ENCODE results near the gene ACOT7. TPM values are rescaled to one million over a fixed set of nuclear protein-coding genes. Genes with fewer than 3 reads are reported as not detected.
"Not testable (repeated sequence)": the region's sequence is repeated elsewhere in the genome, so short reads cannot be mapped to it uniquely, and the experiment has no call there.

ACOT7 gene
- total and polyA plus RNA-seq, 5 donors = 5.9 to 9.5 (median 7.5) TPM

DNA sequence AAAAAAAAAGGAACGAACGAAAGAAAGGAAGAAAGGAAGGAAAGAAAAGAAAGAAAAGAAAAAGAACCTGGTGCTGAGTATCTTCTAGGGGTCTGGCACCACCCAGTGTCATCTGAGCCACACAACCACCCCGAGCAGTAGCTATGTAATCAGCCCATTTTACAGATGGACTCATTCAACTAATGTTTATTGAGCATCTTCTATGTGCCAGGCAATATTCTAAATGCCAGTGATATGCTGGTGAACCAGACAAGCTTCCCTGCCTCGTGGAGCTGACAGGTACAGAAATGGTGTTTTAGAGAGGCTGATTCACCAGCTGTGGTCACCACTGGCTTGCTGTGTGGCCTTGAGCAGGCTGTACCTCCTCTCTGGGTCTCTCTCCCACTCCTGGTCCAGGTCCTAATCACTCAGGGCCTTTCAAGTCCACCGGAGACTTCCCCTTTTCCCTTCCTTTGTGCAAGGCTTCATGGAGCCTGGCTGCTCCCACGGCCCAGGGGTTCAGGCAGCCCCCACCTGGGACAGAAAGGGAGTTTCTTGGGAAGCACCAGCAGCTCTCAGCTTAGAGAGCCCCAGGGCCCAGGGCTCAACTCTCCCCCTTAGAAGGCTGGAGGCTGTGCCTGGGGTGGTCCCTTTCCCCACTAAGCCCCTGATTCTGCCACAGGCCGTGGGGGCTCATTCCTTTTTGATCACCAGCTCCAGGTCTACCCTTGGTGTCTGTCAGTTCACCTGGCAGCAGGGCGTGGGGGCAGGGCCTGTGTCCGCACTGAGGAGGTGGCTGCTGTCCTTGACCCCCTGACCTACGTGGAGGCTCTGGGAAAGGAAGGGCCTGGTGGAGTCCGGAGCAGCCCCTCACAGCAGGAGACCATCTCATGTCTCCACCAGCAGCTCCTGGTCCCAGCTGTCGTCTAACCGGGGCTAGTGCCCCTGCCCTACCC lies 38.3 kb upstream of the ACOT7 start:
- H3K27ac ChIP-seq (ENCODE audit: low read length); ATAC-seq; H3K4me3 ChIP-seq (ENCODE audit: low read length); intact Hi-C loops (cut with DNase I); H3K4me1 ChIP-seq (ENCODE audit: control insufficient read depth, insufficient read depth, low read length); H3K27me3 ChIP-seq (ENCODE audit: control insufficient read depth, insufficient read depth); H3K9me3 ChIP-seq (ENCODE audit: control insufficient read depth, low read length): not testable (repeated sequence)
- 75% methylated on average over 13 of the region's 13 CpGs for WGBS
- peak in 1 of 3 donors; percentile 3 for DNase-seq

DNA sequence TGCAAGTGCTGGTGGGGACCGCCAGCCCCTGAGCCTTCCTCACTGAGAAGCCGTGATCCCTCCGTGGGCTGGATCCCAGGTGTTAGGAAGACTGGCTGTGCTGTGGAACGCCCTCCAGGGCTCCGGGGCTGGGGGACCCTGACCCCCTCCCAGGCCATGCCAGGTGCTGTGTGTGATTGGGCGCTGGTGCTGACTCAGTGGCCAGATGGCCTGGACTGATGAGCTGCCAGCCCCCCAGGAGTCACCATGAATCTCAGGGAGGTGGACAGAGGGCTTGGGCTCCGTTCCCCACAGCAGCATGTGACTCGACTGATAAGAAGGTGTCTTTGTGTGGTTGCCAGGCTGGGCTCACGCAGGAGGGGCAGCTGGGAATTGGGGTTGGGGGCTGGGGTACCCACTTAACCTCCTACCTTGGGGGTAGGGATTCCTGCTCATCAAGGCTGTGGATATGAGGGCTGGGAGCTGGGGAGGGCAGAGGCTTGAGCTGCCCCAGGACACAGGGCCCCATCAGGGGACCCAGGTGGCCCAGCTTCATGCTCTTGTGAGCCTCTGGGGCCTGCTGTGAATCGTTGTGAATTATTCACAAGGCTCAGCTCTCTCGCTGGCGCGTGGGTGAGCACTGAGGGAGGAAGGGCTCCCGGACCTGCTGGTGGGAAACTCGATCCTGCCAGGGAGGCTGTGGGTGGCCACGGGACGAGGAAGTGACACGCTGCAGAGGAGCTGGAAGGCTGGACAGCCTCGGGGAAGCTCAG lies 36.3 kb upstream of the ACOT7 start:
- H3K4me1 ChIP-seq (ENCODE audit: control insufficient read depth, insufficient read depth, low read length); DNase-seq; H3K9me3 ChIP-seq (ENCODE audit: control insufficient read depth, low read length); intact Hi-C loops (cut with DNase I); H3K4me3 ChIP-seq (ENCODE audit: low read length); H3K27me3 ChIP-seq (ENCODE audit: control insufficient read depth, insufficient read depth); H3K27ac ChIP-seq (ENCODE audit: low read length): not testable (repeated sequence)
- peak in 1 of 2 donors; percentile 9 for ATAC-seq
- WGBS = 25% methylated on average over 19 of the region's 19 CpGs

DNA sequence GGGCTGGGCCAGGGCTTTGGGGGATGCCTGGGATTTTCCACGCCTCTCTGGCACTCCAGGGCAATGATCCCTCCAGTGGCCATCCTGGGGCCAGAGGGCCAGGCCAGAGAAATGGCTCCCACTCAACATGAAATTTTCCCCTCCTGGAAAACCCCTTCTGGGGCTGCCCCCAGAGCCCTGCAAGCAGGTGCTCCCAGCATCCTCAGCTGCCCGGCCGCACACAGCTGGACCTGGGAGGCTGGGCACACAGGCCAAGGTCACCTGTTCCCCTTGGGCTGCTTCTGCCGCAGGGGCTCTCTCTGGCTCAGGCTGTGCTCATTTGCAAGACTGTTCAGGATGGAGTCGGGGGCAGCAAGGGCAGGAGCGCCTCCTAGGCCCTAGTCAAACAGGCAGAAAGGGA lies 34.9 kb upstream of the ACOT7 start:
- 80% methylated on average over 6 of the region's 6 CpGs for WGBS
- intact Hi-C loops (cut with DNase I); H3K9me3 ChIP-seq (ENCODE audit: control insufficient read depth, low read length); DNase-seq; H3K27ac ChIP-seq (ENCODE audit: low read length); H3K4me1 ChIP-seq (ENCODE audit: control insufficient read depth, insufficient read depth, low read length); ATAC-seq; H3K4me3 ChIP-seq (ENCODE audit: low read length); H3K27me3 ChIP-seq (ENCODE audit: control insufficient read depth, insufficient read depth): not testable (repeated sequence)

DNA sequence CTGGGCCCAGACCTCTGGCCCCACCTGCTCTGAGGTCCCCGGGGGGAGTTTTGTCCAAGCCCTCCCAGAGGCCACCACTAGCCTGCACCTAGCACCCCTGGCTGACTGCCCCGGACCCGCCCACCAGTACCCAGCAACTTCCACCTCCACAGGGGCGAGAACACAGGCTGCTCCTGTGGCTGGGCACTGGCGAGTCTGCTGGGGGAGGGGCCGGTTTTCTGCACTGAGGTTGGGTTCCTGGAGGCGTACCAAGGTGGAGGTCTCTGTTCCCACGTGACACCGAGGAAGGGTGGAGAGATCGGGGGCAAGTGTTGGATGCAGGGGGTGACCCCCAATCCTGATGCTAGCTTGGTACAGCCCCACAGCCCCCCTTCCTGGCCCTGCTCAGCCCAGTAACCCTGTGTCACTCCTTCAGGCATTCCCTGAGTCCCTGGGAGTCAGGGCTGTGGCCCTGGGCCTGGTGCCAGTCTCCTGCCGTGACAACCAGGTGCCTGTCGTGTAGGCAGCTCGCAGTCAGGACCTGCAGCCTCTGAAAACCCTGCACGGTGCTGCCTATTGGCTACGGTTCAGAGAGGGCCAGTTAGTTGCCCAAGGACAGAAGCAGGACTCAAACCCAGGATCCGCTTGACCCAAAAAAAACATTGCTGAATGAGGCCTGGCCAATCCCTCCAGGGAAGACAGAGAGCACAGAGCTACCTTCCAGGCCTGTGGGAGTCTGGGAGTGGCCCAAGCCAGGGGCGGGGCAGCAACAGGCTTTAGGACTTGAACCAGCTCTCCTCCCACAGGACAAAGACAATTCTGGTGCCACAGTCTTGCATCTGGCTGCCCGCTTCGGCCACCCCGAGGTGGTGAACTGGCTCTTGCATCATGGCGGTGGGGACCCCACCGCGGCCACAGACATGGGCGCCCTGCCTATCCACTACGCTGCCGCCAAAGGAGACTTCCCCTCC lies 34.1 kb upstream of the ACOT7 start:
- no peaks in the 10 kb centered on the region for H3K27me3 ChIP-seq (ENCODE audit: control insufficient read depth, insufficient read depth)
- 86% methylated on average over 26 of the region's 26 CpGs for WGBS
- intact Hi-C loops (cut with DNase I) = no loop called here

DNA sequence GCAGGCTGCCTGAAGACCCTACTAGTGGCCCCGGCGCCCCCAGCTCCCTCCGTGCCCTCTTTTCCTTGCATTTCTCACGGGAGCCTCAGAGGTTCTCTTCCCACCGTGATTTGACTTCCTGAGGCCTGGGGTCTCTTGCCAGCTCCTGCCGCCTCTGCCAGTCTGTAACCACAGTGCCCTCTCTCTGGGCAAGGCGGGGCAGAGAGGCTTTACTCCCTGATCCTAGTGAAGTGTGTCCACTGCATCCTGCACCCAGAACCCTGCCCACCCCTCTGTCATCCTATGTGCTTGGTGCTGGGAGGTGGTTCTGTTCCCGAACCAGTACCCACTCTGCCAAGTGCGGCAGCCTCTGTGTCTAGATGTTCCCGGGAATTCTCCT lies 33.4 kb upstream of the ACOT7 start:
- Histone ChIP-seq H3K27ac (ENCODE audit: low read length) (no peak overlapping the region), H3K4me3 (ENCODE audit: low read length) (no peak overlapping the region), H3K4me1 (ENCODE audit: control insufficient read depth, insufficient read depth, low read length) (no peaks in the 10 kb centered on the region), H3K9me3 (ENCODE audit: control insufficient read depth, low read length) (no peaks in the 10 kb centered on the region), H3K27me3 (ENCODE audit: control insufficient read depth, insufficient read depth) (no peaks in the 10 kb centered on the region)
- 80% methylated on average over 10 of the region's 10 CpGs for WGBS
- intact Hi-C loops (cut with DNase I) = no loop called here
- no peak for ATAC-seq
- no peak for DNase-seq

More for the DNA sequence above, 34.1 kb upstream of the ACOT7 start:
- no peaks in the 10 kb centered on the region for H3K4me1 ChIP-seq (ENCODE audit: control insufficient read depth, insufficient read depth, low read length)
- no peak for DNase-seq
- no peak overlapping the region for H3K4me3 ChIP-seq (ENCODE audit: low read length)
- ATAC-seq = no peak
- no peak overlapping the region for H3K27ac ChIP-seq (ENCODE audit: low read length)
- no peaks in the 10 kb centered on the region for H3K9me3 ChIP-seq (ENCODE audit: control insufficient read depth, low read length)

DNA sequence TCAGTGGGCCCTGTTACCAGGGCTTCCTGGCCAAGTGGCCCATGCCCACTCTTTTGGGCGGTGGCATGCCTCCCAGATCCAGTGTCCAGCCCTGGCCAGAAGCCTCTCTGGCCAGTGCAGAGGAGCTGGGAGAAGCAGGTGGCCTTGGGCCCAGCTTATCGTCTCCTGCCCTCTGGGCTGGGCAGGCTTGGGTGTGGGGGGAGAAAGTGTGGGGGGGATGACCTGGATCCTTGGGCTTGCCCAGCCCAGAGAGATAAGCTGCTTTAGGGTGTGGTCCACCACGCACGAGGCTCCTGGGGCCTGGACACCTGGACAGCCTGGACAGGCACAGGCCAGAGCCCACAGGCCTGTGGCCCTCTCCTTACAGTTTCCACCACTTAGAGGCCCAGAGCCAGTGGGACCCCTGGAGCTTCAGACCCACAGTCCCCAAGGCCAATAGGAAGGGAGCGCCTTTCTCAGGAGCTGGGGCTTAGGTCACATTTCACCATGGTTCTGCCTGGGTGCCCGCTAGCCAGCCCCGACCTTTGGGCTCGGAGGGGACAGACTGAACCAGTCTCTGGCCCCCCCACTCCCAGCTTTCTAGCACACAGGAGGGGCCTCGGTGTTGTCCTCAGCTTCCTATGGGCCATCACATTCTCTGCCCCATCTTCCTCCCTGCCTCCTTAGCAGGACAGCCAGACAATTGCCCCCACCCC lies 32.9 kb upstream of the ACOT7 start:
- 85% methylated on average over 9 of the region's 9 CpGs for WGBS
- no peak for ATAC-seq
- intact Hi-C loops (cut with DNase I) = no loop called here
- Histone ChIP-seq H3K4me1 (ENCODE audit: control insufficient read depth, insufficient read depth, low read length) (no peaks in the 10 kb centered on the region), H3K4me3 (ENCODE audit: low read length) (no peak overlapping the region), H3K9me3 (ENCODE audit: control insufficient read depth, low read length) (no peaks in the 10 kb centered on the region), H3K27ac (ENCODE audit: low read length) (no peak overlapping the region), H3K27me3 (ENCODE audit: control insufficient read depth, insufficient read depth) (no peaks in the 10 kb centered on the region)
- DNase-seq = no peak

DNA sequence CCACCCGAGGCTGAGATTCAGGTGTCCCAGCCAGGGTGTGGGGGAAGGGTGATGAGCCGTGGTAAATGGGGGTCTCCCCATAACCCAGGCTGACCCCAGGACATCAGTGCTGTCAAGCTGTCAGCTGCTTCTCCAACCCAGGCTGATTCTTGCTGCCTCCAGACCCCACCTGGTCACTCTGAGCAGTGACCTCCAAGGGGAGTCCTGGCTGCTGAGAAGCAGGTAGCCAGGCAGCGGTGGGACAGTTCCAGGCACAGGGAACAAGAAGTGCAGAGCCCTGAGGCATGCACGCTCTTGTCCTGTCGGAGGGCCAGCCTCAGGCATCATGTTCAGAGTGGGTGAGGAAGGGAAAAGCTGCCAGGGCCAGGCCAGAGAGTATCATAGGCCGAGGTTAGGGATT lies 32.1 kb upstream of the ACOT7 start:
- 78% methylated on average over 6 of the region's 6 CpGs for WGBS
- intact Hi-C loops (cut with DNase I) = no loop called here

DNA sequence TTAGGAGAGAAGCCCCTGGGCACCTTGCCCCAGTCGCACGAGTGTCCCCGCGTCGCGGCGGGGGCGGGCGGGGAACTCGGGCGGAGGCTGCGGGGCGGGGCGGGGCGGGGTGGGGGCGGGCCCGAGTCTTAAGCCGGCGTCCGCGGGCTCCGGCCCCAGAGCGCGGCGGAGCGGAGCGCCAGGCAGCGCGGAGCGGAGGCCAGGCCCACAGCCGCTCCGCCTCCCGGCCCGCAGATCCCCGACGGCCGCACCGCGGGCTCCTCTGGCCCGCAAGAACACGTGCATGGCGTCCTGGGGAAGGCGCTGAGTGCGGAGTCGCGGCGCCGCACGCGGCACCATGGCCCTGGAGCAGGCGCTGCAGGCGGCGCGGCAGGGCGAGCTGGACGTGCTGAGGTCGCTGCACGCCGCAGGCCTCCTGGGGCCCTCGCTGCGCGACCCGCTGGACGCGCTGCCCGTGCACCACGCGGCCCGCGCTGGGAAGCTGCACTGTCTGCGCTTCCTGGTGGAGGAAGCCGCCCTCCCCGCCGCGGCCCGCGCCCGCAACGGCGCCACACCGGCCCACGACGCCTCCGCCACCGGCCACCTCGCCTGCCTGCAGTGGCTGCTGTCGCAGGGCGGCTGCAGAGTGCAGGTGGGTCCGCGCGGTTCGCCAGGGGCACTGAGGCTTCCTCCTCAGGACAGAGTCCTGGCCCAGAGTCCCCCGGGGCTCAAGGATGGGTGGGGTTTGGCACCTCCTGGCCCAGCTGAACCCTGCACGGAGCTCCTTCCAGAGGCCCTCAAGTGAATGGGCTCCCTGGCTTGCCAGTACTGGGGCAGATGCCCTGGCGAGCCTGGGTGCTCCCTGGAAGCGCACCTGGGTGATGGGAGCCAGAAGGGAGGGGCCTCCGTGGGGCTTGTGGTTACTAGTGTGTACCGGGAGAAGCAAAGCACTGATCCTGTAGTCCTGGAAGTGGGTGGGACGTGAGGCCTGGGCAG lies 31.3 kb upstream of the ACOT7 start, which contains the start of gene ESPN:
Gene ESPN, plus strand, starts transcription at position 158 of the 975 bp plus-strand sequence. Its CDS starts 180 bp downstream, at position 338.
- ATAC-seq (peak in 1 of 2 donors; percentile 7), DNase-seq (no peak)
- WGBS = 6% methylated on average over 99 of the region's 99 CpGs

More for the DNA sequence above, 32.1 kb upstream of the ACOT7 start:
- Histone ChIP-seq H3K27me3 (ENCODE audit: control insufficient read depth, insufficient read depth) (no peaks in the 10 kb centered on the region), H3K4me1 (ENCODE audit: control insufficient read depth, insufficient read depth, low read length) (no peaks in the 10 kb centered on the region), H3K27ac (ENCODE audit: low read length) (no peak overlapping the region), H3K4me3 (ENCODE audit: low read length) (no peak overlapping the region), H3K9me3 (ENCODE audit: control insufficient read depth, low read length) (no peaks in the 10 kb centered on the region)
- no peak for ATAC-seq
- DNase-seq = no peak

DNA sequence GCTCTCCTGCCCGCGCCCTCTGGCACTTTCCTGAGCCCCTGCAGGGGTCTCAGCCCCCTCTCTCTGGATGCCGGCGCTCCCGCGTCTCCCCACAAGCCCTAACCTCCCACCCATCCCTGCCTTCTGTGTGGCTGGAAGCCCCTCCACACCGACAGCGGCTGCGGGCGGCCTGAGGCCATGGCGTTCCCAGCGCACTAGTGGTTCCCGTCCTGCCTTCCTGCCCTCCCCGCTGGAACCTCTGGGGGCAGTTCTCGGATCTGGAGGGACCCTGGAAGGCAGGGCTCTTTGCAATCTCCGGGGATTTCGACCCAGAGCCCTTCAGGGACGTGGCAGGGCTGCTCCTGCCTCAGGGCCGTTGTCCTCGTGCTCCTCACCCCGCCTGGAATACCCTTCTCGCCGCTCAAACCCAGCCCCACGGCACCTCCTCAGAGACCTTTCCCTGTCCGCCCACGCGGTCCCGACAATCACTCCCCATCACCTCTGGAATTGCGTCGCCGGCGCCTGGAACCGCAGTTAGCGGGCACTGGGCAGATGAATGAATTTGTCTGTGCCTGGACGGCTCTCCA lies 30.5 kb upstream of the ACOT7 start:
- H3K9me3 ChIP-seq (ENCODE audit: control insufficient read depth, low read length) = no peaks in the 10 kb centered on the region
- no peak overlapping the region for H3K27ac ChIP-seq (ENCODE audit: low read length)
- H3K27me3 ChIP-seq (ENCODE audit: control insufficient read depth, insufficient read depth) = no peaks in the 10 kb centered on the region
- no peak overlapping the region for H3K4me3 ChIP-seq (ENCODE audit: low read length)
- 5% methylated on average over 35 of the region's 35 CpGs for WGBS
- intact Hi-C loops (cut with DNase I) = no loop called here
- H3K4me1 ChIP-seq (ENCODE audit: control insufficient read depth, insufficient read depth, low read length) = no peaks in the 10 kb centered on the region
- DNase-seq = no peak
- ATAC-seq = no peak

More for the DNA sequence above, 31.3 kb upstream of the ACOT7 start, which contains the start of gene ESPN:
- Histone ChIP-seq H3K4me3 (ENCODE audit: low read length) (no peak within 1 kb of the TSS), H3K4me1 (ENCODE audit: control insufficient read depth, insufficient read depth, low read length) (no peaks in the 10 kb centered on the region), H3K27me3 (ENCODE audit: control insufficient read depth, insufficient read depth) (no peaks in the 10 kb centered on the region), H3K27ac (ENCODE audit: low read length) (no peak within 1 kb of the TSS), H3K9me3 (ENCODE audit: control insufficient read depth, low read length) (no peaks in the 10 kb centered on the region)
- intact Hi-C loops (cut with DNase I) = no loop called here

Measured in right cardiac atrium (tissue), 5 donors.